ENCODE results near the gene DVL2. TPM values are rescaled to one million over a fixed set of nuclear protein-coding genes. Genes with fewer than 3 reads are reported as not detected.
A peak's percentile ranks its signal among the peaks of the same experiment; 100 is the strongest.

DVL2 gene
- total RNA-seq, 1 experiment from 2014 or later = 41.3 TPM

- Histone ChIP-seq H3K4me3 (ENCODE audit: low read depth, low read length) (peak overlapping the region; percentile 77), H3K36me3 (ENCODE audit: control insufficient read depth, insufficient read depth, low read length) (no peaks in the 10 kb centered on the region; the same call in 1 of the 2 replicates), H3K27me3 (replicated peaks; ENCODE audit: control insufficient read depth, insufficient read depth, low read length) (no peaks in the 10 kb centered on the region), H3K4me1 (peaks cover 6% of the 10 kb centered on the region; the same call in 1 of the 2 replicates), H3K9me3 (no peaks in the 10 kb centered on the region)
- POLR2A ChIA-PET = interaction anchor here (0.6 kb wide), 1 partner anchor 202 kb away, joined by 3 read pairs; the partner anchor contains the start of gene FGF11
- CTCF ChIA-PET = interaction anchor here (0.6 kb wide), 1 partner anchor 414 kb away, joined by 3 read pairs; no protein-coding TSS in a partner anchor
- Mint-ChIP-seq H3K36me3 (ENCODE audit: insufficient read depth, unreplicated experiment) (peaks cover 63% of the 10 kb centered on the region), H3K27me3 (ENCODE audit: insufficient read depth, unreplicated experiment) (no peaks in the 10 kb centered on the region), H3K27ac (ENCODE audit: unreplicated experiment) (peak overlapping the region; percentile 73), H3K4me3 (ENCODE audit: unreplicated experiment) (peak overlapping the region; percentile 93), H3K9me3 (ENCODE audit: unreplicated experiment) (no peaks in the 10 kb centered on the region), H3K4me1 (ENCODE audit: low read depth, unreplicated experiment) (peaks cover 23% of the 10 kb centered on the region)
- no peak for DNase-seq
- BruUV-seq (replicated peaks) = no TSS peak
- intact Hi-C loops (cut with micrococcal nuclease; ENCODE audit: unreplicated experiment) = no loop called here
- TF ChIP-seq CTCF (IDR thresholded peaks at IDR 0.05; ENCODE audit: insufficient read depth in 1 of 2, low read depth in 1 of 2, low read length in 1 of 2, severe bottlenecking in 1 of 2, unreplicated experiment in 1 of 2) = no peak
These were observed 3.0 kb upstream of the DVL2 start for GRCh38 chr17:7237266-7237760.

DNA sequence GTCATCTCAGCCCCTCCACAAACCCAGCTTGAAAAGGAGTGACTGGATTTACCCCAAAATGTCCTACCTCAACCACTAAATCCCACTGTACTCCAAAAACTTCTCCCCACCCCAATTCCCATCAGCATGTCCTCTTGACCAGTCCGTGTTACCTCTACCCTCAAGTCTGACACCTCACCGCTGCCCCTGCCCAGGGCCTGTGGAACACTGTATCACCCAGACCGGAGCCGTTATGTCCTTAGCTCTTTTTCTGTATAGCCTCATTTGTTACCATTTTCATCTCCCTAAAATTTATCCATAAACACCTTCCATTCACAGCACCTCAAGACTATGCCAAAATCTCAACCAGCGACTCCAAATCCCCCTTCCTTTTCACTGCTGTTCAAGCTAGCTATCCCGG lies 2.5 kb upstream of the DVL2 start:
- Histone ChIP-seq H3K4me3 (ENCODE audit: low read depth, low read length) (no peak overlapping the region), H3K4me1 (peaks cover 6% of the 10 kb centered on the region; the same call in 1 of the 2 replicates), H3K27me3 (replicated peaks; ENCODE audit: control insufficient read depth, insufficient read depth, low read length) (no peaks in the 10 kb centered on the region), H3K36me3 (ENCODE audit: control insufficient read depth, insufficient read depth, low read length) (no peaks in the 10 kb centered on the region; the same call in 1 of the 2 replicates), H3K9me3 (no peaks in the 10 kb centered on the region)
- Mint-ChIP-seq H3K4me1 (ENCODE audit: low read depth, unreplicated experiment) (peaks cover 27% of the 10 kb centered on the region), H3K27me3 (ENCODE audit: insufficient read depth, unreplicated experiment) (no peaks in the 10 kb centered on the region), H3K27ac (ENCODE audit: unreplicated experiment) (peak overlapping the region; percentile 73), H3K9me3 (ENCODE audit: unreplicated experiment) (no peaks in the 10 kb centered on the region), H3K4me3 (ENCODE audit: unreplicated experiment) (peak overlapping the region; percentile 93), H3K36me3 (ENCODE audit: insufficient read depth, unreplicated experiment) (peaks cover 63% of the 10 kb centered on the region)
- ChIA-PET POLR2A (no interaction called here), CTCF (no interaction called here)
- no TSS peak for BruUV-seq (replicated peaks)
- no peak for TF ChIP-seq CTCF (IDR thresholded peaks at IDR 0.05; ENCODE audit: insufficient read depth in 1 of 2, low read depth in 1 of 2, low read length in 1 of 2, severe bottlenecking in 1 of 2, unreplicated experiment in 1 of 2)
- intact Hi-C loops (cut with micrococcal nuclease; ENCODE audit: unreplicated experiment) = no loop called here
- DNase-seq = no peak

DNA sequence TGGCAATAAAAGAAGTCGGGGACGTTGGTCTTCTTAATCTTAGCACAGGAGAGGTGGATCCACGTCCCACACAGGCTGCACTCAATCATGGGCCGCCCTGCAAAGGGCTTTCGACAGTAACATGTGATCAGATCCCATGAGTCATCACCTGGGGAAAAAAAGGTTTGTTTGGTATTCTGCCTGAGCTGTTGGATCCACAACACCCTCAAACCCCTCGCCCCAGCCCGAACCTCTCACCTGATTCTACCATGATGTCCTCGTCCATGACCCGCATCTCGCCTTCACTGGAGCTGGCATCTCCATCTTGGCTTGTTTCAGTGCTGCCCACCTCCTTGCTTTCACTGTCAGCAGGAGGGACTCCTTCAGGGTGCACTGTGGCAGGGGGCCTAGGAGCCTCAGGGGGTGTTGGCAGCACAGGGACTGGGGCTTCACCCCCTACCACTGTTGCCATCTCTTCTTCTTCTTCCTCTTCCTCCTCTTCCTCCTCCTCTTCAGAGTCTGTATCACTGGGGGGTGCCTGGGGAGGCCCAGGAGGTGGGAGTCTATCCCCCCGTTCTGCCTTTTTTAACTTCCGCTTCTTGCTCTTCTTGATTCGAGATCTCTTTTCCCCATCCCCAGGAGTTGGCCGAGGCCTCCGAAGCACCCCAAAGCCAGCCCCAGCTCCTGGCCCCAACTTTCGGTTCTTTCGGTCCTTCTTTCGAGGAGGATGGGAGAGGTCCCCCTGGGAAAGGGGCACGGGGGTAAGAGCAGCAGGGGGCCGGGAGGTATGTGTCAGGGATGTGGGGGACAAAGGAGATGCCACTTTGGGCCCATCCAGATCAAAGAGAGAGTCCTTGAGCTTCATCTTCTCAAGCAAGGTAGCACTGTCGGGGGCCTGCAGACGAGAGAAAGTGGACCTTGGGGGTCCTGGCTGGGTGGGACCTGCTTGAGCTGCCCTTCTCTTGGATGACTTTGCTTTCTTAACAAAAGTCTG lies 1.7 kb upstream of the DVL2 start:
- BruUV-seq (replicated peaks) = no TSS peak
- H3K9me3 Mint-ChIP-seq (ENCODE audit: unreplicated experiment) = no peaks in the 10 kb centered on the region
- H3K27ac Mint-ChIP-seq (ENCODE audit: unreplicated experiment) = peak overlapping the region; percentile 48

More for the DNA sequence above, 1.7 kb upstream of the DVL2 start:
- Mint-ChIP-seq H3K36me3 (ENCODE audit: insufficient read depth, unreplicated experiment) (peaks cover 63% of the 10 kb centered on the region), H3K27me3 (ENCODE audit: insufficient read depth, unreplicated experiment) (no peaks in the 10 kb centered on the region), H3K4me1 (ENCODE audit: low read depth, unreplicated experiment) (peaks cover 22% of the 10 kb centered on the region), H3K4me3 (ENCODE audit: unreplicated experiment) (peak overlapping the region; percentile 11)
- H3K27me3 ChIP-seq (replicated peaks; ENCODE audit: control insufficient read depth, insufficient read depth, low read length) = no peaks in the 10 kb centered on the region
- no peaks in the 10 kb centered on the region; the same call in 1 of the 2 replicates for H3K36me3 ChIP-seq (ENCODE audit: control insufficient read depth, insufficient read depth, low read length)
- ChIA-PET POLR2A (no interaction called here), CTCF (no interaction called here)
- TF ChIP-seq CTCF (IDR thresholded peaks at IDR 0.05; ENCODE audit: insufficient read depth in 1 of 2, low read depth in 1 of 2, low read length in 1 of 2, severe bottlenecking in 1 of 2, unreplicated experiment in 1 of 2) = no peak
- intact Hi-C loops (cut with micrococcal nuclease; ENCODE audit: unreplicated experiment) = no loop called here
- no peak for DNase-seq
- no peaks in the 10 kb centered on the region for H3K9me3 ChIP-seq
- no peak overlapping the region for H3K4me3 ChIP-seq (ENCODE audit: low read depth, low read length)
- peaks cover 6% of the 10 kb centered on the region; the same call in 1 of the 2 replicates for H3K4me1 ChIP-seq

Measured in Caco-2 (cell line).